HEK293 (cell line): ENCODE results near the gene DCST1.

Experiments used
- BCL11A ChIP-seq: fragments of 450-650 bp; formaldehyde crosslinking; IDR thresholded peaks from 2 replicates; pipeline ENCODE4 v1.5.1; 2016; ENCODE audit warnings: low read depth, missing biosample characterization, missing genetic modification characterization
- HOXC10 ChIP-seq: sonication (generic); formaldehyde crosslinking; IDR thresholded peaks from 2 replicates; pipeline ENCODE4 v1.8.1; 2023; ENCODE audit warnings: mild to moderate bottlenecking, missing genetic modification reagents
- SCRT1 ChIP-seq: fragments of 450-650 bp; formaldehyde crosslinking; IDR thresholded peaks from 2 replicates; pipeline ENCODE4 v1.5.1; 2016; ENCODE audit warnings: missing biosample characterization, missing genetic modification characterization, borderline replicate concordance
- ZNF175 ChIP-seq: fragments of 450-650 bp; formaldehyde crosslinking; IDR thresholded peaks from 2 replicates; pipeline ENCODE4 v1.5.1; 2016; ENCODE audit warnings: missing biosample characterization, missing genetic modification characterization
- ZNF274 ChIP-seq, 2 experiments: fragments of 200-500 bp in 1 of 2; fragments of 450-650 bp in 1 of 2; sonication (Bioruptor generic) in 1 of 2; formaldehyde crosslinking in 1 of 2; IDR thresholded peaks; 2 replicates each; pipeline versions ENCODE4 v1.5.1 to v1.6.1; 2014 to 2016; ENCODE audit warnings: borderline replicate concordance in 1 of 2, inconsistent platforms in 1 of 2, low read length in 1 of 2, missing biosample characterization in 1 of 2, missing genetic modification characterization in 1 of 2
- ZNF302 ChIP-seq: fragments of 450-650 bp; formaldehyde crosslinking; IDR thresholded peaks from 2 replicates; pipeline ENCODE4 v1.5.1; 2016; ENCODE audit warnings: missing biosample characterization, missing genetic modification characterization, low read depth
- ZNF324 ChIP-seq: fragments of 450-650 bp; formaldehyde crosslinking; IDR thresholded peaks from 2 replicates; pipeline ENCODE4 v1.5.1; 2016; ENCODE audit warnings: missing biosample characterization, missing genetic modification characterization
- ZNF548 ChIP-seq: fragments of 450-650 bp; formaldehyde crosslinking; IDR thresholded peaks from 2 replicates; pipeline ENCODE4 v1.5.1; 2016; ENCODE audit warnings: missing biosample characterization, missing genetic modification characterization
- ZNF555 ChIP-seq: fragments of 450-650 bp; formaldehyde crosslinking; conservative IDR thresholded peaks from 2 replicates; pipeline ENCODE4 v1.5.1; 2017; ENCODE audit warnings: missing biosample characterization, mild to moderate bottlenecking, missing genetic modification characterization, inconsistent platforms
- ZNF623 ChIP-seq: fragments of 450-650 bp; formaldehyde crosslinking; IDR thresholded peaks from 2 replicates; pipeline ENCODE4 v1.5.1; 2016; ENCODE audit warnings: missing biosample characterization, missing genetic modification characterization
- ZNF624 ChIP-seq: fragments of 450-650 bp; formaldehyde crosslinking; IDR thresholded peaks from 2 replicates; pipeline ENCODE4 v1.5.1; 2017; ENCODE audit warnings: missing biosample characterization, missing genetic modification characterization
- ZNF664 ChIP-seq: fragments of 450-650 bp; formaldehyde crosslinking; IDR thresholded peaks from 2 replicates; pipeline ENCODE4 v1.5.1; 2016; ENCODE audit warnings: missing biosample characterization, missing genetic modification characterization
- ZNF768 ChIP-seq: fragments of 450-650 bp; formaldehyde crosslinking; IDR thresholded peaks from 2 replicates; pipeline ENCODE4 v1.5.1; 2018; ENCODE audit warnings: missing biosample characterization, mild to moderate bottlenecking, missing genetic modification characterization
- ZNF837 ChIP-seq: fragments of 450-650 bp; formaldehyde crosslinking; IDR thresholded peaks from 2 replicates; pipeline ENCODE4 v1.5.1; 2016; ENCODE audit warnings: missing biosample characterization, missing genetic modification characterization
- ZSCAN16 ChIP-seq: fragments of 450-650 bp; formaldehyde crosslinking; IDR thresholded peaks from 2 replicates; pipeline ENCODE4 v1.5.1; 2016; ENCODE audit warnings: missing biosample characterization, missing genetic modification characterization
- ZSCAN23 ChIP-seq: fragments of 450-650 bp; formaldehyde crosslinking; IDR thresholded peaks from 2 replicates; pipeline ENCODE4 v1.5.1; 2016; ENCODE audit warnings: missing biosample characterization, missing genetic modification characterization
- TF ChIP-seq, protein P1 (sequence below): fragments of 450-650 bp; formaldehyde crosslinking; conservative IDR thresholded peaks from 2 replicates; pipeline ENCODE4 v1.5.1; 2016; ENCODE audit warnings: low read depth, missing biosample characterization, missing genetic modification characterization
- TF ChIP-seq, protein P2 (sequence below): fragments of 450-650 bp; formaldehyde crosslinking; IDR thresholded peaks from 2 replicates; pipeline ENCODE4 v1.5.1; 2016; ENCODE audit warnings: missing biosample characterization, missing genetic modification characterization
- TF ChIP-seq, protein P3 (sequence below): fragments of 450-650 bp; formaldehyde crosslinking; IDR thresholded peaks from 2 replicates; pipeline ENCODE4 v1.5.1; 2016; ENCODE audit warnings: missing biosample characterization, missing genetic modification characterization, borderline replicate concordance
- TF ChIP-seq, protein P4 (sequence below): fragments of 450-650 bp; formaldehyde crosslinking; IDR thresholded peaks from 2 replicates; pipeline ENCODE4 v1.5.1; 2017; ENCODE audit warnings: missing biosample characterization, missing genetic modification characterization
- TF ChIP-seq, protein P5 (sequence below): fragments of 450-650 bp; formaldehyde crosslinking; IDR thresholded peaks from 2 replicates; pipeline ENCODE4 v1.5.1; 2016; ENCODE audit warnings: missing biosample characterization, missing genetic modification characterization
- TF ChIP-seq, protein P6 (sequence below): fragments of 450-650 bp; formaldehyde crosslinking; IDR thresholded peaks from 2 replicates; pipeline ENCODE4 v1.5.1; 2017; ENCODE audit warnings: missing biosample characterization, missing genetic modification characterization

Gene DCST1

DNA sequence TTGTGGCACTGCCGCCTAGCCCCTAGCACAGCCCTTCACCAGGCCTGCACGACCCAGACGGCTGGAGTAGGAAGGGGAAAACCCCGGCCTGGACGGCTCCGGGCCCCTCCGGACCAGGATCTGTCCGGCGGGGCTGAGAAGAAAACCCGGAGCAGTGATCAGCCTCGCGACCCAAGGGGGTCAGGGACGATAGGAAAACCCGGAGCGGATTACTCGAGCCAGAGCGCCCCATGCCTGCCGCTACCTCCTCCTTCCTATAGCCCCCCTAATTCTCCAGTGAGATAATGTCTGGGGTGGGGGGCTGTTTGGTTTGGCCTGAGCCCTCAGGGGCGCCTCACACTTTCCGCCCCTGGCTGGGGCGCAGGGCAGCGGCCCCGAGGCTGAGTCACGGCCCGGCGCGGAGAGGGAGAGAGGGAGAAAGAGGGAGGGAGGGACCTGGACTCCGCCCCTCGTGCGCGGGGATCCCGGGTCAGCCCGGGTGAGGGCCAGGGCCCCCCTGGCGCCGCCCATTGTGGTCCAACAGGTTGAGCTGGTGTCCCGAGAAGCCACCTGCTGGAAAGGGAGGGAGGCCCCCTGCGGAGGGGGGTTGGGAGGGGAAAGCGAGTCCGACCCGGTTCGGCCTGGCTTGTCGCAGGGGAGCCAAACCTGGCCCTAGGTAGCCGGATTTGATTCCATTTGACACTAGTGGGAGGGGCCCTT, 32.7 kb upstream of the DCST1 start (continued):
- TF ChIP-seq, protein P1, sequence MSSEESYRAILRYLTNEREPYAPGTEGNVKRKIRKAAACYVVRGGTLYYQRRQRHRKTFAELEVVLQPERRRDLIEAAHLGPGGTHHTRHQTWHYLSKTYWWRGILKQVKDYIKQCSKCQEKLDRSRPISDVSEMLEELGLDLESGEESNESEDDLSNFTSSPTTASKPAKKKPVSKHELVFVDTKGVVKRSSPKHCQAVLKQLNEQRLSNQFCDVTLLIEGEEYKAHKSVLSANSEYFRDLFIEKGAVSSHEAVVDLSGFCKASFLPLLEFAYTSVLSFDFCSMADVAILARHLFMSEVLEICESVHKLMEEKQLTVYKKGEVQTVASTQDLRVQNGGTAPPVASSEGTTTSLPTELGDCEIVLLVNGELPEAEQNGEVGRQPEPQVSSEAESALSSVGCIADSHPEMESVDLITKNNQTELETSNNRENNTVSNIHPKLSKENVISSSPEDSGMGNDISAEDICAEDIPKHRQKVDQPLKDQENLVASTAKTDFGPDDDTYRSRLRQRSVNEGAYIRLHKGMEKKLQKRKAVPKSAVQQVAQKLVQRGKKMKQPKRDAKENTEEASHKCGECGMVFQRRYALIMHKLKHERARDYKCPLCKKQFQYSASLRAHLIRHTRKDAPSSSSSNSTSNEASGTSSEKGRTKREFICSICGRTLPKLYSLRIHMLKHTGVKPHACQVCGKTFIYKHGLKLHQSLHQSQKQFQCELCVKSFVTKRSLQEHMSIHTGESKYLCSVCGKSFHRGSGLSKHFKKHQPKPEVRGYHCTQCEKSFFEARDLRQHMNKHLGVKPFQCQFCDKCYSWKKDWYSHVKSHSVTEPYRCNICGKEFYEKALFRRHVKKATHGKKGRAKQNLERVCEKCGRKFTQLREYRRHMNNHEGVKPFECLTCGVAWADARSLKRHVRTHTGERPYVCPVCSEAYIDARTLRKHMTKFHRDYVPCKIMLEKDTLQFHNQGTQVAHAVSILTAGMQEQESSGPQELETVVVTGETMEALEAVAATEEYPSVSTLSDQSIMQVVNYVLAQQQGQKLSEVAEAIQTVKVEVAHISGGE (tag by site-specific recombination) = peak; percentile 69
- TF ChIP-seq, protein P2, sequence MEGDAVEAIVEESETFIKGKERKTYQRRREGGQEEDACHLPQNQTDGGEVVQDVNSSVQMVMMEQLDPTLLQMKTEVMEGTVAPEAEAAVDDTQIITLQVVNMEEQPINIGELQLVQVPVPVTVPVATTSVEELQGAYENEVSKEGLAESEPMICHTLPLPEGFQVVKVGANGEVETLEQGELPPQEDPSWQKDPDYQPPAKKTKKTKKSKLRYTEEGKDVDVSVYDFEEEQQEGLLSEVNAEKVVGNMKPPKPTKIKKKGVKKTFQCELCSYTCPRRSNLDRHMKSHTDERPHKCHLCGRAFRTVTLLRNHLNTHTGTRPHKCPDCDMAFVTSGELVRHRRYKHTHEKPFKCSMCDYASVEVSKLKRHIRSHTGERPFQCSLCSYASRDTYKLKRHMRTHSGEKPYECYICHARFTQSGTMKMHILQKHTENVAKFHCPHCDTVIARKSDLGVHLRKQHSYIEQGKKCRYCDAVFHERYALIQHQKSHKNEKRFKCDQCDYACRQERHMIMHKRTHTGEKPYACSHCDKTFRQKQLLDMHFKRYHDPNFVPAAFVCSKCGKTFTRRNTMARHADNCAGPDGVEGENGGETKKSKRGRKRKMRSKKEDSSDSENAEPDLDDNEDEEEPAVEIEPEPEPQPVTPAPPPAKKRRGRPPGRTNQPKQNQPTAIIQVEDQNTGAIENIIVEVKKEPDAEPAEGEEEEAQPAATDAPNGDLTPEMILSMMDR (tag by site-specific recombination) = peak; percentile 30; the same call in 1 of the 2 replicates
- peak; percentile 100 for TF ChIP-seq SCRT1 (tag by site-specific recombination)
- TF ChIP-seq, protein P3, sequence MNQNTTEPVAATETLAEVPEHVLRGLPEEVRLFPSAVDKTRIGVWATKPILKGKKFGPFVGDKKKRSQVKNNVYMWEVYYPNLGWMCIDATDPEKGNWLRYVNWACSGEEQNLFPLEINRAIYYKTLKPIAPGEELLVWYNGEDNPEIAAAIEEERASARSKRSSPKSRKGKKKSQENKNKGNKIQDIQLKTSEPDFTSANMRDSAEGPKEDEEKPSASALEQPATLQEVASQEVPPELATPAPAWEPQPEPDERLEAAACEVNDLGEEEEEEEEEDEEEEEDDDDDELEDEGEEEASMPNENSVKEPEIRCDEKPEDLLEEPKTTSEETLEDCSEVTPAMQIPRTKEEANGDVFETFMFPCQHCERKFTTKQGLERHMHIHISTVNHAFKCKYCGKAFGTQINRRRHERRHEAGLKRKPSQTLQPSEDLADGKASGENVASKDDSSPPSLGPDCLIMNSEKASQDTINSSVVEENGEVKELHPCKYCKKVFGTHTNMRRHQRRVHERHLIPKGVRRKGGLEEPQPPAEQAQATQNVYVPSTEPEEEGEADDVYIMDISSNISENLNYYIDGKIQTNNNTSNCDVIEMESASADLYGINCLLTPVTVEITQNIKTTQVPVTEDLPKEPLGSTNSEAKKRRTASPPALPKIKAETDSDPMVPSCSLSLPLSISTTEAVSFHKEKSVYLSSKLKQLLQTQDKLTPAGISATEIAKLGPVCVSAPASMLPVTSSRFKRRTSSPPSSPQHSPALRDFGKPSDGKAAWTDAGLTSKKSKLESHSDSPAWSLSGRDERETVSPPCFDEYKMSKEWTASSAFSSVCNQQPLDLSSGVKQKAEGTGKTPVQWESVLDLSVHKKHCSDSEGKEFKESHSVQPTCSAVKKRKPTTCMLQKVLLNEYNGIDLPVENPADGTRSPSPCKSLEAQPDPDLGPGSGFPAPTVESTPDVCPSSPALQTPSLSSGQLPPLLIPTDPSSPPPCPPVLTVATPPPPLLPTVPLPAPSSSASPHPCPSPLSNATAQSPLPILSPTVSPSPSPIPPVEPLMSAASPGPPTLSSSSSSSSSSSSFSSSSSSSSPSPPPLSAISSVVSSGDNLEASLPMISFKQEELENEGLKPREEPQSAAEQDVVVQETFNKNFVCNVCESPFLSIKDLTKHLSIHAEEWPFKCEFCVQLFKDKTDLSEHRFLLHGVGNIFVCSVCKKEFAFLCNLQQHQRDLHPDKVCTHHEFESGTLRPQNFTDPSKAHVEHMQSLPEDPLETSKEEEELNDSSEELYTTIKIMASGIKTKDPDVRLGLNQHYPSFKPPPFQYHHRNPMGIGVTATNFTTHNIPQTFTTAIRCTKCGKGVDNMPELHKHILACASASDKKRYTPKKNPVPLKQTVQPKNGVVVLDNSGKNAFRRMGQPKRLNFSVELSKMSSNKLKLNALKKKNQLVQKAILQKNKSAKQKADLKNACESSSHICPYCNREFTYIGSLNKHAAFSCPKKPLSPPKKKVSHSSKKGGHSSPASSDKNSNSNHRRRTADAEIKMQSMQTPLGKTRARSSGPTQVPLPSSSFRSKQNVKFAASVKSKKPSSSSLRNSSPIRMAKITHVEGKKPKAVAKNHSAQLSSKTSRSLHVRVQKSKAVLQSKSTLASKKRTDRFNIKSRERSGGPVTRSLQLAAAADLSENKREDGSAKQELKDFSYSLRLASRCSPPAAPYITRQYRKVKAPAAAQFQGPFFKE = 0 out of 2 replicates have a peak, but pooled peaks have one; percentile 57
- TF ChIP-seq ZNF624 = no peak
- no peak for TF ChIP-seq ZNF302
- TF ChIP-seq ZNF623 (tag by site-specific recombination) = peak; percentile 55
- peak; percentile 96 for TF ChIP-seq ZSCAN23 (tag by site-specific recombination)
- no peak for TF ChIP-seq ZNF548 (tag by site-specific recombination)
- no peak for TF ChIP-seq ZNF175 (tag by site-specific recombination)
- no peak for TF ChIP-seq ZNF555 (tag by site-specific recombination)
- TF ChIP-seq ZSCAN16 (tag by site-specific recombination) = no peak
- peak; percentile 98 for TF ChIP-seq BCL11A (tag by site-specific recombination)
- no peak for TF ChIP-seq HOXC10 (CRISPR knock-in tag)
- no peak for TF ChIP-seq ZNF664 (tag by site-specific recombination)
- no peak for TF ChIP-seq ZNF837
- peak; percentile 99 for TF ChIP-seq ZNF324 (tag by site-specific recombination)
- TF ChIP-seq ZNF768 = no peak
- TF ChIP-seq ZNF274 (IDR thresholded peaks at IDR 0.05; ENCODE audit: low read length) = no peak
- no peak for TF ChIP-seq ZNF274 (tag by site-specific recombination; IDR thresholded peaks at IDR 0.05; ENCODE audit: borderline replicate concordance)
- TF ChIP-seq, protein P4, sequence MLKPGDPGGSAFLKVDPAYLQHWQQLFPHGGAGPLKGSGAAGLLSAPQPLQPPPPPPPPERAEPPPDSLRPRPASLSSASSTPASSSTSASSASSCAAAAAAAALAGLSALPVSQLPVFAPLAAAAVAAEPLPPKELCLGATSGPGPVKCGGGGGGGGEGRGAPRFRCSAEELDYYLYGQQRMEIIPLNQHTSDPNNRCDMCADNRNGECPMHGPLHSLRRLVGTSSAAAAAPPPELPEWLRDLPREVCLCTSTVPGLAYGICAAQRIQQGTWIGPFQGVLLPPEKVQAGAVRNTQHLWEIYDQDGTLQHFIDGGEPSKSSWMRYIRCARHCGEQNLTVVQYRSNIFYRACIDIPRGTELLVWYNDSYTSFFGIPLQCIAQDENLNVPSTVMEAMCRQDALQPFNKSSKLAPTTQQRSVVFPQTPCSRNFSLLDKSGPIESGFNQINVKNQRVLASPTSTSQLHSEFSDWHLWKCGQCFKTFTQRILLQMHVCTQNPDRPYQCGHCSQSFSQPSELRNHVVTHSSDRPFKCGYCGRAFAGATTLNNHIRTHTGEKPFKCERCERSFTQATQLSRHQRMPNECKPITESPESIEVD = peak; percentile 29; the same call in 1 of the 2 replicates
- TF ChIP-seq, protein P5, sequence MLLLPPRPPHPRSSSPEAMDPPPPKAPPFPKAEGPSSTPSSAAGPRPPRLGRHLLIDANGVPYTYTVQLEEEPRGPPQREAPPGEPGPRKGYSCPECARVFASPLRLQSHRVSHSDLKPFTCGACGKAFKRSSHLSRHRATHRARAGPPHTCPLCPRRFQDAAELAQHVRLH (tag by site-specific recombination) = peak; percentile 91
- TF ChIP-seq, protein P6, sequence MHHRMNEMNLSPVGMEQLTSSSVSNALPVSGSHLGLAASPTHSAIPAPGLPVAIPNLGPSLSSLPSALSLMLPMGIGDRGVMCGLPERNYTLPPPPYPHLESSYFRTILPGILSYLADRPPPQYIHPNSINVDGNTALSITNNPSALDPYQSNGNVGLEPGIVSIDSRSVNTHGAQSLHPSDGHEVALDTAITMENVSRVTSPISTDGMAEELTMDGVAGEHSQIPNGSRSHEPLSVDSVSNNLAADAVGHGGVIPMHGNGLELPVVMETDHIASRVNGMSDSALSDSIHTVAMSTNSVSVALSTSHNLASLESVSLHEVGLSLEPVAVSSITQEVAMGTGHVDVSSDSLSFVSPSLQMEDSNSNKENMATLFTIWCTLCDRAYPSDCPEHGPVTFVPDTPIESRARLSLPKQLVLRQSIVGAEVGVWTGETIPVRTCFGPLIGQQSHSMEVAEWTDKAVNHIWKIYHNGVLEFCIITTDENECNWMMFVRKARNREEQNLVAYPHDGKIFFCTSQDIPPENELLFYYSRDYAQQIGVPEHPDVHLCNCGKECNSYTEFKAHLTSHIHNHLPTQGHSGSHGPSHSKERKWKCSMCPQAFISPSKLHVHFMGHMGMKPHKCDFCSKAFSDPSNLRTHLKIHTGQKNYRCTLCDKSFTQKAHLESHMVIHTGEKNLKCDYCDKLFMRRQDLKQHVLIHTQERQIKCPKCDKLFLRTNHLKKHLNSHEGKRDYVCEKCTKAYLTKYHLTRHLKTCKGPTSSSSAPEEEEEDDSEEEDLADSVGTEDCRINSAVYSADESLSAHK (tag by site-specific recombination) = peak; percentile 80
